SK-N-SH treated with all-trans-retinoic acid at 6 μM for 48 hours (cell line): ENCODE data around the gene ERI2.

Experiments used
- ATAC-seq: fragments of 200-7000 bp; cut with Tn5 transposase; 3 replicates; pipeline ENCODE4 v1.9.1; 2020; ENCODE audit warnings: mild to moderate bottlenecking, moderate library complexity
- ARNTL ChIP-seq: fragments of 450-650 bp; formaldehyde crosslinking; IDR thresholded peaks from 2 replicates; pipeline ENCODE4 v1.5.0; 2020; ENCODE audit warnings: low read depth, mild to moderate bottlenecking, moderate library complexity, borderline replicate concordance
- BACH2 ChIP-seq: fragments of 250-450 bp; sonication (Bioruptor Pico); IDR thresholded peaks from 2 replicates; pipeline ENCODE4 v1.9.0; 2021; ENCODE audit warnings: mild to moderate bottlenecking, borderline replicate concordance
- CREB5 ChIP-seq: fragments of 250-450 bp; sonication (Bioruptor Pico); IDR thresholded peaks from 2 replicates; pipeline ENCODE4 v1.5.1; 2020; ENCODE audit warnings: low read depth, mild to moderate bottlenecking, moderate library complexity
- CSDC2 ChIP-seq: fragments of 250-450 bp; sonication (Bioruptor Pico); IDR thresholded peaks from 2 replicates; pipeline ENCODE4 v1.5.0; 2020; ENCODE audit warnings: mild to moderate bottlenecking, moderate library complexity
- CSRNP3 ChIP-seq: fragments of 250-450 bp; sonication (Bioruptor Pico); IDR thresholded peaks from 2 replicates; pipeline ENCODE4 v1.5.1; 2021; ENCODE audit warnings: mild to moderate bottlenecking, moderate library complexity
- ISL1 ChIP-seq: fragments of 250-450 bp; sonication (Bioruptor Pico); IDR thresholded peaks from 2 replicates; pipeline ENCODE4 v2.1.2; 2022; ENCODE audit warnings: mild to moderate bottlenecking, moderate library complexity
- PPARA ChIP-seq: fragments of 250-450 bp; sonication (Bioruptor Pico); IDR thresholded peaks from 2 replicates; pipeline ENCODE4 v1.5.0; 2020; ENCODE audit warnings: mild to moderate bottlenecking, borderline replicate concordance
- SNAI2 ChIP-seq: fragments of 250-450 bp; sonication (Bioruptor Pico); IDR thresholded peaks from 2 replicates; pipeline ENCODE4 v1.5.0; 2020; ENCODE audit warnings: mild to moderate bottlenecking, moderate library complexity
- TCF4 ChIP-seq: fragments of 250-450 bp; sonication (Bioruptor Pico); IDR thresholded peaks from 2 replicates; pipeline ENCODE4 v1.8.0; 2021; ENCODE audit warnings: mild to moderate bottlenecking, moderate library complexity, borderline replicate concordance
- ZC3H10 ChIP-seq: fragments of 250-450 bp; sonication (Bioruptor Pico); IDR thresholded peaks from 2 replicates; pipeline ENCODE4 v1.5.1; 2021; ENCODE audit warnings: mild to moderate bottlenecking, moderate library complexity
- ZFP3 ChIP-seq: fragments of 250-450 bp; sonication (Bioruptor Pico); IDR thresholded peaks from 2 replicates; pipeline ENCODE4 v1.5.0; 2020; ENCODE audit warnings: mild to moderate bottlenecking, moderate library complexity
- ZFP30 ChIP-seq: fragments of 450-650 bp; formaldehyde crosslinking; IDR thresholded peaks from 2 replicates; pipeline ENCODE4 v1.5.0; 2022; ENCODE audit warnings: mild to moderate bottlenecking, moderate library complexity
- ZNF70 ChIP-seq: fragments of 450-650 bp; formaldehyde crosslinking; IDR thresholded peaks from 2 replicates; pipeline ENCODE4 v1.5.0; 2020; ENCODE audit warnings: mild to moderate bottlenecking, moderate library complexity
- TF ChIP-seq, protein P1 (sequence below): fragments of 250-450 bp; sonication (Bioruptor Pico); IDR thresholded peaks from 2 replicates; pipeline ENCODE4 v1.8.0; 2021; ENCODE audit warnings: low read depth, mild to moderate bottlenecking, moderate library complexity, borderline replicate concordance
- TF ChIP-seq, protein P2 (sequence below): fragments of 250-450 bp; sonication (Bioruptor Pico); IDR thresholded peaks from 2 replicates; pipeline ENCODE4 v1.8.0; 2020; ENCODE audit warnings: mild to moderate bottlenecking, moderate library complexity, borderline replicate concordance

The ERI2 gene

GRCh38 chr16:20826039-20826566, 19.8 kb upstream of the ERI2 start:
- TF ChIP-seq ARNTL (CRISPR knock-in tag) (no peak), TCF4 (CRISPR knock-in tag) (no peak), PPARA (CRISPR knock-in tag) (no peak), CSDC2 (CRISPR knock-in tag) (no peak), ZC3H10 (no peak), BACH2 (CRISPR knock-in tag) (no peak; the same call in 1 of the 2 replicates), ZFP30 (CRISPR knock-in tag) (no peak)
- TF ChIP-seq, protein P1, sequence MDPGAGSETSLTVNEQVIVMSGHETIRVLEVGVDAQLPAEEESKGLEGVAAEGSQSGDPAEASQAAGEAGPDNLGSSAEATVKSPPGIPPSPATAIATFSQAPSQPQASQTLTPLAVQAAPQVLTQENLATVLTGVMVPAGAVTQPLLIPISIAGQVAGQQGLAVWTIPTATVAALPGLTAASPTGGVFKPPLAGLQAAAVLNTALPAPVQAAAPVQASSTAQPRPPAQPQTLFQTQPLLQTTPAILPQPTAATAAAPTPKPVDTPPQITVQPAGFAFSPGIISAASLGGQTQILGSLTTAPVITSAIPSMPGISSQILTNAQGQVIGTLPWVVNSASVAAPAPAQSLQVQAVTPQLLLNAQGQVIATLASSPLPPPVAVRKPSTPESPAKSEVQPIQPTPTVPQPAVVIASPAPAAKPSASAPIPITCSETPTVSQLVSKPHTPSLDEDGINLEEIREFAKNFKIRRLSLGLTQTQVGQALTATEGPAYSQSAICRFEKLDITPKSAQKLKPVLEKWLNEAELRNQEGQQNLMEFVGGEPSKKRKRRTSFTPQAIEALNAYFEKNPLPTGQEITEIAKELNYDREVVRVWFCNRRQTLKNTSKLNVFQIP: no peak
- ATAC-seq: no peak

- ATAC-seq: no peak
- TF ChIP-seq PPARA (CRISPR knock-in tag): no peak
- TF ChIP-seq ISL1 (CRISPR knock-in tag): no peak
- TF ChIP-seq CSRNP3: no peak
- no peak for TF ChIP-seq SNAI2 (CRISPR knock-in tag)
- TF ChIP-seq CREB5 (CRISPR knock-in tag): no peak
Observed at GRCh38 chr16:20822521-20823325, 16.5 kb upstream of the ERI2 start.

GRCh38 chr16:20821682-20822081, 15.4 kb upstream of the ERI2 start:
- no peak for ATAC-seq

More at GRCh38 chr16:20821682-20822081, 15.4 kb upstream of the ERI2 start:
- no peak for TF ChIP-seq CREB5 (CRISPR knock-in tag)
- TF ChIP-seq ZC3H10: no peak
- TF ChIP-seq CSRNP3: no peak
- TF ChIP-seq ISL1 (CRISPR knock-in tag): no peak
- TF ChIP-seq, protein P1: no peak
- no peak for TF ChIP-seq ZNF70 (CRISPR knock-in tag)
- TF ChIP-seq ARNTL (CRISPR knock-in tag): no peak
- TF ChIP-seq, protein P2, sequence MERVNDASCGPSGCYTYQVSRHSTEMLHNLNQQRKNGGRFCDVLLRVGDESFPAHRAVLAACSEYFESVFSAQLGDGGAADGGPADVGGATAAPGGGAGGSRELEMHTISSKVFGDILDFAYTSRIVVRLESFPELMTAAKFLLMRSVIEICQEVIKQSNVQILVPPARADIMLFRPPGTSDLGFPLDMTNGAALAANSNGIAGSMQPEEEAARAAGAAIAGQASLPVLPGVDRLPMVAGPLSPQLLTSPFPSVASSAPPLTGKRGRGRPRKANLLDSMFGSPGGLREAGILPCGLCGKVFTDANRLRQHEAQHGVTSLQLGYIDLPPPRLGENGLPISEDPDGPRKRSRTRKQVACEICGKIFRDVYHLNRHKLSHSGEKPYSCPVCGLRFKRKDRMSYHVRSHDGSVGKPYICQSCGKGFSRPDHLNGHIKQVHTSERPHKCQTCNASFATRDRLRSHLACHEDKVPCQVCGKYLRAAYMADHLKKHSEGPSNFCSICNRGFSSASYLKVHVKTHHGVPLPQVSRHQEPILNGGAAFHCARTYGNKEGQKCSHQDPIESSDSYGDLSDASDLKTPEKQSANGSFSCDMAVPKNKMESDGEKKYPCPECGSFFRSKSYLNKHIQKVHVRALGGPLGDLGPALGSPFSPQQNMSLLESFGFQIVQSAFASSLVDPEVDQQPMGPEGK: no peak
- TF ChIP-seq TCF4 (CRISPR knock-in tag): no peak
- TF ChIP-seq ZFP3: no peak
